T-cell (primary cell): ENCODE measurements around the gene DRC7. TPM values are rescaled to one million over a fixed set of nuclear protein-coding genes. Genes with fewer than 3 reads are reported as not detected.

Experiments used
- ATAC-seq, 4 experiments: fragments of 200-7000 bp in 3 of 4; fragments of 150-1000 bp in 1 of 4; cut with Tn5 transposase; replicated peaks in 1 of 4; 1 replicate in 3 of 4; 2 replicates in 1 of 4; pipeline ENCODE4 v1.10.0; 2021; ENCODE audit warnings: moderate library complexity in 3 of 4, mild to moderate bottlenecking in 2 of 4, moderate number of reproducible peaks in 1 of 4
- CTCF ChIA-PET, 2 donors: fragments of 300-600 bp; sonication (Branson Sonifier 250); formaldehyde crosslinking; loops; one replicate each; lab custom pipeline; 2022; ENCODE audit warnings: antibody characterized with exemption in 2 of 2; lab: Charles Lee
- POLR2A ChIA-PET, 2 donors: fragments of 300-600 bp; sonication (Branson Sonifier 250); formaldehyde crosslinking; loops; one replicate each; lab custom pipeline; 2022; ENCODE audit warnings: antibody characterized with exemption in 2 of 2; lab: Charles Lee
- DNase-seq, 35 experiments: peaks; one replicate each; pipeline versions ENCODE4 v3.0.0 to v3.0.0-alpha.2; 2013 to 2023
- H3K27ac ChIP-seq: one replicate; pipeline ENCODE4 v1.5.1; 2013; ENCODE audit warnings: low read length
- H3K27me3 ChIP-seq, 2 experiments: replicated peaks in 1 of 2; 1 replicate in 1 of 2; 2 replicates in 1 of 2; pipeline versions ENCODE4 v1.6.1 to v1.7.0; 2013; ENCODE audit warnings: low read length in 1 of 2, mixed read lengths in 1 of 2; ENCODE audit not compliant: control insufficient read depth in 2 of 2, insufficient read depth in 2 of 2; ENCODE audit errors: extremely low read depth in 1 of 2
- H3K36me3 ChIP-seq, 2 donors: 1 replicate in 1 of 2; 2 replicates in 1 of 2; pipeline versions ENCODE4 v1.6.1 to v1.7.0; 2013; ENCODE audit warnings: low read length in 1 of 2; ENCODE audit not compliant: control insufficient read depth in 2 of 2, insufficient read depth in 1 of 2; ENCODE audit errors: extremely low read depth in 1 of 2
- H3K4me1 ChIP-seq, 2 experiments: 1 replicate in 1 of 2; 2 replicates in 1 of 2; pipeline versions ENCODE4 v1.6.1 to v1.7.0; 2013; ENCODE audit warnings: low read length in 2 of 2, mixed read lengths in 1 of 2; ENCODE audit not compliant: insufficient read depth in 2 of 2, control insufficient read depth in 1 of 2; ENCODE audit errors: extremely low read depth in 1 of 2
- H3K4me3 ChIP-seq, 2 donors: 1 replicate in 1 of 2; 2 replicates in 1 of 2; pipeline versions ENCODE4 v1.5.1 to v1.7.0; 2013; ENCODE audit warnings: mild to moderate bottlenecking in 2 of 2, low read length in 1 of 2, moderate library complexity in 1 of 2; ENCODE audit not compliant: control insufficient read depth in 1 of 2; ENCODE audit errors: extremely low read depth in 1 of 2
- H3K9me3 ChIP-seq: 2 replicates; pipeline ENCODE4 v1.7.0; 2013
- H3K27ac Mint-ChIP-seq, 2 donors: one replicate each; pipeline ENCODE4 v1.8.0; 2020 to 2021; ENCODE audit warnings: mild to moderate bottlenecking in 2 of 2, mixed read lengths in 2 of 2
- H3K27me3 Mint-ChIP-seq, 2 donors: one replicate each; pipeline ENCODE4 v1.8.0; 2021 to 2022; ENCODE audit warnings: mixed read lengths in 2 of 2
- H3K36me3 Mint-ChIP-seq: one replicate; pipeline ENCODE4 v1.8.0; 2021; ENCODE audit warnings: mixed read lengths
- H3K4me1 Mint-ChIP-seq, 3 donors: one replicate each; pipeline ENCODE4 v1.8.0; 2020 to 2022; ENCODE audit warnings: mixed read lengths in 3 of 3, mild to moderate bottlenecking in 1 of 3
- H3K4me3 Mint-ChIP-seq, 3 donors: one replicate each; pipeline ENCODE4 v1.8.0; 2020 to 2022; ENCODE audit warnings: mild to moderate bottlenecking in 3 of 3, mixed read lengths in 3 of 3, moderate library complexity in 3 of 3
- H3K9me3 Mint-ChIP-seq, 3 donors: one replicate each; pipeline ENCODE4 v1.8.0; 2020 to 2022; ENCODE audit warnings: mixed read lengths in 3 of 3
- WGBS: methylation state at CpG from one replicate; pipeline ENCODE4 v1.1.5; 2013; ENCODE audit warnings: missing lambda C conversion rate; ENCODE audit not compliant: insufficient coverage; 5-methylcytosine and 5-hydroxymethylcytosine counted together
- total RNA-seq, 35 experiments: library from RNA in 6 of 35; stranded (reverse) in 6 of 35; fragments of 120-200 nt in 1 of 35; gene quantifications; one replicate each; pipeline versions ENCODE4 v1.2.1 to v1.2.4 and lab custom pipeline; 2013 to 2026

DRC7 gene
- total RNA-seq, 5 donors from 2014 or later (not counting 1 experiment from before 2014, with no cell fraction given), result not detected

DNA sequence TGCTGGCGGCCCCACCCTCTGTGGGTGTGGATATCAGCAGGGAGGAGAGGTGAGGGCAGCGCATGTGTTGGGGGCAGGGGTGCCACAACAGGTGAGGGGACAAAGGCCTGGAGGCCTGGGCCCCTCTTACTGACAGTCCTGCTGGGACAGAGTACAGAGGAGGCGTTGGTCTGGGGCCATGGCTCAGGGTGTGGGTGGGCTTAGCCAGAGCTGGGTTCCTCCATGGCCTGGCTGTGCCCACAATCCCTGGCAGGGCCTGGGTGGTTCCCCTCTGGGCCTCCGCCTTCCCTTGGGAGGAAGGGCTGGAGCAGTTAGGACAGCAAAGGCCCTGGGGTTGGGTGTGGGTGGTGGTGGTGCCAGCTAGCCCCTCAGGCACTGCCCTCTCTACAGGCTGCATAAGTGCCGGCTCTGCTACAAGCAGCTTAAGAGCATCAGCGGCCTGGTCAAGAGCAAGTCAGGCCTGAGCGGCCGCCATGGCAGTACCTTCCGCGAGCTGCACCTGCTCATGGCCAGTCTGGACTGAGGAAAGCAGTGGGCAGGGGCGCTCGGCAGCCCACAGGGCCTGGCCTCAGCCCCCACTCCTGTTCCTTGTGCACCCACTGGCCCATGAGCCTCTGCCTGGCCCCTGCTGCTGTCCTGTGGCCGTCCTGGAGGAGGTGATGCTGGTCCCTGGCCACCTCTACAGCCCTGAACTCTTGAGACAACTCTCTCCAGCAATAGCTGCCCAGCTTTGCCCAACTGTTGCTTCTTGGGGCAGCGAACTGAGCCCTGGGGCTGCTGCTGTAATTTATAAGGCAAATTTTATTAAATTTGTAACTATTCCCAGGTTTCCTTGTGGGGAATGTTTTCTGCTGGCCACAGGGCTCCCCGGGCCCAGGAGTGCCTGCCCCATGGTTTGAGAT lies 62.1 kb downstream of the DRC7 start:
- Mint-ChIP-seq H3K9me3 (no peaks in the 10 kb centered on the region), H3K4me3 (no peak overlapping the region), H3K36me3 (peaks cover 14% of the 10 kb centered on the region), H3K27ac (no peak overlapping the region), H3K27me3 (no peaks in the 10 kb centered on the region), H3K4me1 (peaks cover 0 to 2% (median 0%) of the 10 kb centered on the region in 3 donors)
- 87% methylated on average over 12 of the region's 15 CpGs for WGBS
- POLR2A ChIA-PET, result interaction anchor here in 1 of 2 donors (0.5 kb wide), 1 partner anchor 87 kb away, joined by 3 read pairs; no protein-coding TSS in a partner anchor
- Histone ChIP-seq H3K4me1 (peaks cover 0 to 32% of the 10 kb centered on the region in 2 experiments), H3K27ac (no peak overlapping the region), H3K27me3 (no peaks in the 10 kb centered on the region), H3K9me3 (no peaks in the 10 kb centered on the region), H3K36me3 (peaks cover 11 to 22% of the 10 kb centered on the region in 2 donors), H3K4me3 (no peak overlapping the region)
- DNase-seq (no peak), ATAC-seq (no peak)
- CTCF ChIA-PET, result interaction anchor here in 1 of 2 donors (0.6 to 1.3 kb wide), 2 partner anchors 20 to 171 kb away, joined by 3 to 9 read pairs; no protein-coding TSS in a partner anchor

DNA sequence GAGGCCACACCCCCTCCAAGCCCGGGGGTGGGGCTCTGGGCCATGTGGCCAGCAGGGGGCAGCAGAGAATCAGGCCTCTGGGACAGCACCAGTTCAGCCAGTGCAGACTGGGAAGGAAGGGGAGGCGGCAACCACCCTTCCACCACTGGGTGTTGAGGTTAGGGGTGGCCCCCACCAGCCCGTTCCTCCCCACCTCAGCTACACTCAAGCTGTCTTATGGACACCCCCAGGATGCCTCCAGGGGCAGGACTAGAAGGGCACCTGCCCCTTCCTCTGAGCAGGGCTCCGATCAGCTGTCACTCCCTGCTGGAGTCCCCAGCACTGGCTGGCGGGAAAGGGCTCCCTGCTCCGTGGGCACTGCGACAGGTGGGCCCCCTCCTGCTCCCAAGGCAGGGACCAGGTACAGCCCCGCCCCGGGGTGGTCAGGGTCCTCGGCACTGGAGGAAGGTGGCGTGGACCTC lies 62.8 kb downstream of the DRC7 start:
- Histone ChIP-seq H3K9me3 (no peaks in the 10 kb centered on the region), H3K27ac (no peak overlapping the region), H3K27me3 (no peaks in the 10 kb centered on the region), H3K4me3 (no peak overlapping the region), H3K36me3 (peaks cover 9 to 19% of the 10 kb centered on the region in 2 donors), H3K4me1 (peaks cover 0 to 27% of the 10 kb centered on the region in 2 experiments)
- H3K36me3 Mint-ChIP-seq, result peaks cover 10% of the 10 kb centered on the region
- ChIA-PET POLR2A (no interaction called here), CTCF (interaction anchor here in 1 of 2 donors (1.3 kb wide), 1 partner anchor 21 kb away, joined by 9 read pairs; no protein-coding TSS in a partner anchor)
- H3K27ac Mint-ChIP-seq, result no peak overlapping the region
- H3K27me3 Mint-ChIP-seq, result no peaks in the 10 kb centered on the region
- no peaks in the 10 kb centered on the region for H3K9me3 Mint-ChIP-seq
- DNase-seq (peak; percentile 60 to 90 (median 81)), ATAC-seq (peak; percentile 88 to 98 (median 92))
- H3K4me1 Mint-ChIP-seq, result peaks cover 0 to 2% (median 0%) of the 10 kb centered on the region in 3 donors
- no peak overlapping the region for H3K4me3 Mint-ChIP-seq
- WGBS, result 88% methylated on average over 6 of the region's 11 CpGs

DNA sequence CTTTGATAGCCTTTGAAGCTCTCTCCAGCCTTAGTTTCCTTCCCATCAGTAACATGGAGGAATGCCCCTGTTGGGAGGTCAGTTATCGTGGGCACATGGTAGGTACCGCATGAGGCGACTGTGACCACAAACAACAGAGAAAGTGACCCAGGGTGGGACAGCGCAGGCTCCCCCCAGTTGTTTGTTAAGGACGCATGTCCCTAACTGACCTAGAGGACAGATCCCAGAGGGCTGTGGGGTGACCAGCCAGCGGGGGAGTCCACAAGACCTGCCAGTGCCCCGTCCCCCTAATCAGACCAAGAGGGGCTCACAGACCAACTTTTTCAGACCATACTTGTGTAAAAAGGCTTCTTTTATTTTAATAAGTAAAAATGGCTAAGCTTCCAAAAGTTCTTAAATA lies 63.3 kb downstream of the DRC7 start:
- Mint-ChIP-seq H3K4me3 (no peak overlapping the region), H3K27ac (no peak overlapping the region), H3K4me1 (peaks cover 0 to 2% (median 0%) of the 10 kb centered on the region in 3 donors), H3K36me3 (peaks cover 10% of the 10 kb centered on the region), H3K27me3 (no peaks in the 10 kb centered on the region), H3K9me3 (no peaks in the 10 kb centered on the region)
- H3K27me3 ChIP-seq, result no peaks in the 10 kb centered on the region
- ChIA-PET POLR2A (interaction anchor here in 1 of 2 donors (0.6 kb wide), 1 partner anchor 12 kb away, joined by 3 read pairs; no protein-coding TSS in a partner anchor), CTCF (no interaction called here)
- 96% methylated on average over 5 of the region's 7 CpGs for WGBS
- H3K4me1 ChIP-seq, result peaks cover 0 to 26% of the 10 kb centered on the region in 2 experiments
- H3K9me3 ChIP-seq, result no peaks in the 10 kb centered on the region
- DNase-seq (no peak), ATAC-seq (no peak)
- peaks cover 9 to 17% of the 10 kb centered on the region in 2 donors for H3K36me3 ChIP-seq
- no peak overlapping the region for H3K4me3 ChIP-seq
- H3K27ac ChIP-seq, result no peak overlapping the region

DNA sequence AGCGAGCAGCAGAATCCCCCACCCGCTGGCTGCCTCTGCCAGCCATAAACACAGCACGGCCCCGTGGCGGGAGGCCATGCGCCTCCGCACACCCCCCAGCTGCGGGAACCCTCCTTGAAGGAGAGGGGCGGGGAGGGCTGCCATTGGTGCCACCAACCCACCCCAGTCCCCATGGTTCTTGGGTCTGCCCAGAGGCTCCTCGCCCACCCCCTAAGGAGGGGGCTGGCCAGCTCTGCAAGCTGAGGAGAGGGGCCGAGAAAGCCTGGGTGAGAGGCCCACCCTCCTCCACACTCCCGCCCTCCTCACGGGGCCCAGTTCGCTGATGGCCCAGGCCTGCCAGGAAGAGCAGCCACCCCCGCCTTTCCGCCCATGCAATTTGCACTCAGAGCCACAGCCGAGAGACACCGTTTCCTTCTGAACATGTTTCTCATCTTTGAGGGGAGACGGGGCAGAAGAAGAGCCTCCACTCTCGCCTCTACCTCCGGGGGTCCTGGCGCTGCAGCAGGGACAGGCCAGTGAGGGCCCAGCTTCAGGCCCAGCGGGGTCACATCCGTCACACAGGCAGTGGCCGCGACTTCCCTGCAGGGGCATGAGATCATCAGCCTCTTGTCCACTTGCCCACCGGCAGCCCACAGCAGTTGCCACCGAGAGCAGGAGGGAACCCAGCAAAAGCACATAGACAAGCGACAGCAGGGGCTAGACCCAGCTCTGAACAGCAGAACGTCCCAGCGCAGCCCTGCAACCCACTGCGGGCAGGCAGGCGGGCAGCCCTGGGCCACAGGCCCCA lies 63.9 kb downstream of the DRC7 start:
- peaks cover 0 to 2% (median 0%) of the 10 kb centered on the region in 3 donors for H3K4me1 Mint-ChIP-seq
- ATAC-seq, result no peak

DNA sequence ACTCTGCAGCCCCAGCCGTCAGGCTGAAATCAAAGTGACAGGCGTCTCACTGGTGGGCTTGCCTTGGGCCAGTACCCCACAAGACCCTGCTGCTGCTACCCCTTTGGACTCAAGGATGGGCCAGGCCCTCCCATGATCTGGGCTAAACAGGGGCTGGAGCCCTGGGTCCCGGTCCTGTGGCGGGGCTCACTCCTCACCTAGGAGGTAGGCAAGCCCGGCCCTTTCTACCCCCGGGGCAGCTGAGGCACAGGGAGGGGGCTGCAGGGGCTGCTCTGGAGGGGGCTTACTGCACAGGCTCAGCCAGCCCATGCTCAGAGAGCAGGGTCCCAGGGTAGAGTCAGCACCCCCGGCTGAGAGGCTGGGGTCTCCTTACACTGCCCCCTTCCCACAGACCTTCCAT lies 64.5 kb downstream of the DRC7 start:
- 89% methylated on average over 6 of the region's 7 CpGs for WGBS
- H3K9me3 ChIP-seq, result no peaks in the 10 kb centered on the region
- no peaks in the 10 kb centered on the region for H3K27me3 ChIP-seq
- Mint-ChIP-seq H3K36me3 (peaks cover 9% of the 10 kb centered on the region), H3K4me1 (peaks cover 0 to 2% (median 0%) of the 10 kb centered on the region in 3 donors), H3K9me3 (no peaks in the 10 kb centered on the region), H3K4me3 (no peak overlapping the region), H3K27me3 (no peaks in the 10 kb centered on the region), H3K27ac (no peak overlapping the region)
- H3K4me1 ChIP-seq, result peaks cover 0 to 26% of the 10 kb centered on the region in 2 experiments
- no peak for ATAC-seq
- H3K4me3 ChIP-seq, result no peak overlapping the region
- no peak for DNase-seq
- peaks cover 4 to 6% of the 10 kb centered on the region in 2 donors for H3K36me3 ChIP-seq
- CTCF ChIA-PET, result no interaction called here
- POLR2A ChIA-PET, result no interaction called here
- no peak overlapping the region for H3K27ac ChIP-seq

More for the DNA sequence above, 63.9 kb downstream of the DRC7 start:
- H3K9me3 ChIP-seq, result no peaks in the 10 kb centered on the region
- H3K27ac Mint-ChIP-seq, result no peak overlapping the region
- H3K4me3 ChIP-seq, result no peak overlapping the region
- H3K9me3 Mint-ChIP-seq, result no peaks in the 10 kb centered on the region
- ChIA-PET POLR2A (interaction anchor here in 1 of 2 donors (0.6 kb wide), 1 partner anchor 13 kb away, joined by 3 read pairs; no protein-coding TSS in a partner anchor), CTCF (no interaction called here)
- no peaks in the 10 kb centered on the region for H3K27me3 Mint-ChIP-seq
- no peaks in the 10 kb centered on the region for H3K27me3 ChIP-seq
- peaks cover 10% of the 10 kb centered on the region for H3K36me3 Mint-ChIP-seq
- DNase-seq, result no peak
- WGBS, result 75% methylated on average over 24 of the region's 33 CpGs
- no peak overlapping the region for H3K27ac ChIP-seq
- H3K36me3 ChIP-seq, result peaks cover 7 to 11% of the 10 kb centered on the region in 2 donors
- H3K4me1 ChIP-seq, result peaks cover 0 to 26% of the 10 kb centered on the region in 2 experiments
- H3K4me3 Mint-ChIP-seq, result no peak overlapping the region
